ENCODE results near the gene ISX.

ISX gene

GRCh38 chr22:35126993-35127392, 61.0 kb downstream of the ISX start:
- Histone ChIP-seq H3F3A (ENCODE audit: control insufficient read depth, insufficient read depth) (0 out of 2 replicates have a peak, but pooled peaks cover 4% of the 10 kb centered on the region), H3K36me3 (ENCODE audit: control insufficient read depth, low read length) (no peaks in the 10 kb centered on the region), H4K20me1 (ENCODE audit: control insufficient read depth, insufficient read depth, low read depth, low read length) (no peaks in the 10 kb centered on the region), H3K79me2 (ENCODE audit: control insufficient read depth, low read length) (no peaks in the 10 kb centered on the region), H3K9me3 (ENCODE audit: control insufficient read depth, insufficient read depth, low read length) (no peaks in the 10 kb centered on the region), H3K4me1 (ENCODE audit: control insufficient read depth, low read length) (peaks cover 78% of the 10 kb centered on the region), H3K4me3 (ENCODE audit: low read length) (no peak overlapping the region), H3K27ac (ENCODE audit: low read depth, low read length) (no peak overlapping the region), H3K9me2 (replicated peaks; ENCODE audit: control insufficient read depth, low read length) (no peaks in the 10 kb centered on the region), H3K4me2 (ENCODE audit: low read length) (peak overlapping the region; percentile 49), H3K27me3 (ENCODE audit: control insufficient read depth, low read length) (no peaks in the 10 kb centered on the region)
- TF ChIP-seq CTCF (IDR thresholded peaks at IDR 0.05; ENCODE audit: low read depth, low read length, poor library complexity, severe bottlenecking) (no peak), EZH2phosphoT487 (IDR thresholded peaks at IDR 0.05; ENCODE audit: borderline replicate concordance, low read length) (no peak)

GRCh38 chr22:35128637-35129036, 62.7 kb downstream of the ISX start:
- no peaks in the 10 kb centered on the region for H3K9me3 ChIP-seq (ENCODE audit: control insufficient read depth, insufficient read depth, low read length)
- no peaks in the 10 kb centered on the region for H3K27me3 ChIP-seq (ENCODE audit: control insufficient read depth, low read length)
- no peaks in the 10 kb centered on the region for H3K9me2 ChIP-seq (replicated peaks; ENCODE audit: control insufficient read depth, low read length)
- no peaks in the 10 kb centered on the region for H3K79me2 ChIP-seq (ENCODE audit: control insufficient read depth, low read length)
- H3K4me1 ChIP-seq (ENCODE audit: control insufficient read depth, low read length), result peaks cover 68% of the 10 kb centered on the region
- no peak overlapping the region for H3K27ac ChIP-seq (ENCODE audit: low read depth, low read length)
- H4K20me1 ChIP-seq (ENCODE audit: control insufficient read depth, insufficient read depth, low read depth, low read length), result no peaks in the 10 kb centered on the region
- TF ChIP-seq CTCF (IDR thresholded peaks at IDR 0.05; ENCODE audit: low read depth, low read length, poor library complexity, severe bottlenecking) (no peak), EZH2phosphoT487 (IDR thresholded peaks at IDR 0.05; ENCODE audit: borderline replicate concordance, low read length) (no peak)
- no peaks in the 10 kb centered on the region for H3K36me3 ChIP-seq (ENCODE audit: control insufficient read depth, low read length)
- 0 out of 2 replicates have a peak, but pooled peaks cover 4% of the 10 kb centered on the region for H3F3A ChIP-seq (ENCODE audit: control insufficient read depth, insufficient read depth)
- no peak overlapping the region for H3K4me3 ChIP-seq (ENCODE audit: low read length)
- no peak overlapping the region for H3K4me2 ChIP-seq (ENCODE audit: low read length)

GRCh38 chr22:35131525-35132000, 65.6 kb downstream of the ISX start:
- no peaks in the 10 kb centered on the region for H4K20me1 ChIP-seq (ENCODE audit: control insufficient read depth, insufficient read depth, low read depth, low read length)
- no peak for TF ChIP-seq CTCF (IDR thresholded peaks at IDR 0.05; ENCODE audit: low read depth, low read length, poor library complexity, severe bottlenecking)
- no peak for TF ChIP-seq EZH2phosphoT487 (IDR thresholded peaks at IDR 0.05; ENCODE audit: borderline replicate concordance, low read length)
- H3K36me3 ChIP-seq (ENCODE audit: control insufficient read depth, low read length), result no peaks in the 10 kb centered on the region
- no peaks in the 10 kb centered on the region for H3K79me2 ChIP-seq (ENCODE audit: control insufficient read depth, low read length)
- no peaks in the 10 kb centered on the region for H3K9me3 ChIP-seq (ENCODE audit: control insufficient read depth, insufficient read depth, low read length)
- H3K27me3 ChIP-seq (ENCODE audit: control insufficient read depth, low read length), result no peaks in the 10 kb centered on the region
- H3K4me1 ChIP-seq (ENCODE audit: control insufficient read depth, low read length), result peaks cover 44% of the 10 kb centered on the region
- H3K4me3 ChIP-seq (ENCODE audit: low read length), result no peak overlapping the region
- no peaks in the 10 kb centered on the region for H3F3A ChIP-seq (ENCODE audit: control insufficient read depth, insufficient read depth)
- peak overlapping the region; percentile 4; the same call in 1 of the 2 replicates for H3K27ac ChIP-seq (ENCODE audit: low read depth, low read length)
- peak overlapping the region; percentile 34 for H3K4me2 ChIP-seq (ENCODE audit: low read length)
- no peaks in the 10 kb centered on the region for H3K9me2 ChIP-seq (replicated peaks; ENCODE audit: control insufficient read depth, low read length)

Measured in DOHH2 (cell line).